NCI-H128 (cell line): ENCODE results near the gene EFNB3.
A peak's percentile ranks its signal among the peaks of the same experiment; 100 is the strongest.

ENCODE experiments used
- DNase-seq: peaks from one replicate; lab custom pipeline; 2025; ENCODE audit not compliant: unreplicated experiment; lab: John Stamatoyannopoulos, UW

Gene EFNB3

GRCh38 chr17:7704601-7705268 is at the start of gene EFNB3:
Gene EFNB3 (plus strand): TSS chr17:7705202. CDS start chr17:7705599, 397 bp downstream.
- peak; percentile 22 for DNase-seq

GRCh38 chr17:7655541-7655840 is 49.5 kb upstream of the EFNB3 start:
- no peak for DNase-seq

- DNase-seq: no peak
These were observed 47.9 kb upstream of the EFNB3 start for GRCh38 chr17:7656958-7657609.

- no peak for DNase-seq
These were observed 37.2 kb upstream of the EFNB3 start for GRCh38 chr17:7667656-7668406.

GRCh38 chr17:7668482-7668881 is 36.5 kb upstream of the EFNB3 start:
- no peak for DNase-seq

GRCh38 chr17:7673239-7673638 is 31.8 kb upstream of the EFNB3 start:
- no peak for DNase-seq

- no peak for DNase-seq
These were observed 30.1 kb upstream of the EFNB3 start for GRCh38 chr17:7674934-7675333.

- DNase-seq: no peak
These were observed 28.5 kb upstream of the EFNB3 start for GRCh38 chr17:7676533-7676932.

- DNase-seq: no peak
These were observed 27.5 kb upstream of the EFNB3 start for GRCh38 chr17:7677388-7678067.

GRCh38 chr17:7684851-7685532 is 20.0 kb upstream of the EFNB3 start:
- DNase-seq: no peak

GRCh38 chr17:7685533-7686221 is 19.3 kb upstream of the EFNB3 start:
- peak; percentile 83 for DNase-seq

GRCh38 chr17:7686222-7687071 is 18.6 kb upstream of the EFNB3 start:
- peak; percentile 82 for DNase-seq

- DNase-seq: peak; percentile 47
These were observed 17.7 kb upstream of the EFNB3 start, which contains the start of gene TP53 for GRCh38 chr17:7687072-7687907. Gene TP53 (minus strand): TSS chr17:7687490. CDS start chr17:7676594, 10,896 bp downstream.

- peak; percentile 91 for DNase-seq
These were observed 16.8 kb upstream of the EFNB3 start, which contains the start of gene WRAP53 for GRCh38 chr17:7687908-7688807. Gene WRAP53 (plus strand): TSS chr17:7688477. CDS start chr17:7688649, 172 bp downstream.

- no peak for DNase-seq
These were observed 16.1 kb upstream of the EFNB3 start for GRCh38 chr17:7688808-7689316.

- DNase-seq: no peak
These were observed 9.4 kb upstream of the EFNB3 start for GRCh38 chr17:7695586-7695985.
